H9 (cell line): ENCODE results near the gene PPARG. TPM values are rescaled to one million over a fixed set of nuclear protein-coding genes. Genes with fewer than 3 reads are reported as not detected.

ENCODE experiments used
- DNase-seq: peaks from one replicate; pipeline ENCODE4 v3.0.0-alpha.2; 2017
- H2AFZ ChIP-seq: one replicate; pipeline ENCODE4 v1.6.1; 2013; ENCODE audit warnings: mild to moderate bottlenecking, low read length, control low read depth, moderate library complexity
- H2AK5ac ChIP-seq: 2 replicates; pipeline ENCODE4 v1.6.1; 2013; ENCODE audit warnings: low read length, control low read depth, mixed read lengths; ENCODE audit not compliant: insufficient read length
- H2BK120ac ChIP-seq: one replicate; pipeline ENCODE4 v1.6.1; 2013; ENCODE audit warnings: low read depth, mild to moderate bottlenecking, low read length, control low read depth, inconsistent platforms; ENCODE audit not compliant: poor library complexity, severe bottlenecking
- H2BK12ac ChIP-seq: 2 replicates; pipeline ENCODE4 v1.6.1; 2013; ENCODE audit warnings: low read length, control low read depth, mixed read lengths, low read depth; ENCODE audit not compliant: insufficient read length
- H2BK15ac ChIP-seq: 2 replicates; pipeline ENCODE4 v1.6.1; 2013; ENCODE audit warnings: low read depth, low read length, control low read depth
- H2BK20ac ChIP-seq: one replicate; pipeline ENCODE4 v1.6.1; 2013; ENCODE audit warnings: low read depth, mild to moderate bottlenecking, low read length, control low read depth, inconsistent platforms; ENCODE audit not compliant: poor library complexity, severe bottlenecking
- H2BK5ac ChIP-seq: 2 replicates; pipeline ENCODE4 v1.6.1; 2013; ENCODE audit warnings: low read length, control low read depth, mixed read lengths; ENCODE audit not compliant: insufficient read length
- H3K14ac ChIP-seq: 2 replicates; pipeline ENCODE4 v1.6.1; 2013; ENCODE audit warnings: low read length, control low read depth; ENCODE audit not compliant: insufficient read depth
- H3K18ac ChIP-seq: 2 replicates; pipeline ENCODE4 v1.6.1; 2013; ENCODE audit warnings: low read depth, mild to moderate bottlenecking, mixed read lengths, low read length, control low read depth; ENCODE audit not compliant: insufficient read length
- H3K23ac ChIP-seq: 2 replicates; pipeline ENCODE4 v1.6.1; 2013; ENCODE audit warnings: low read length, control low read depth, mixed read lengths, low read depth; ENCODE audit not compliant: insufficient read length
- H3K23me2 ChIP-seq: 2 replicates; pipeline ENCODE4 v1.6.1; 2013; ENCODE audit warnings: low read depth, mild to moderate bottlenecking, mixed read lengths, low read length, control low read depth; ENCODE audit not compliant: insufficient read length, poor library complexity, severe bottlenecking
- H3K27ac ChIP-seq: 2 replicates; pipeline ENCODE4 v1.5.1; 2013; ENCODE audit warnings: low read length, control low read depth, mixed read lengths, low read depth; ENCODE audit not compliant: insufficient read length
- H3K27me3 ChIP-seq: 2 replicates; pipeline ENCODE4 v1.6.1; 2013; ENCODE audit warnings: low read length, control low read depth, inconsistent platforms; ENCODE audit not compliant: insufficient read depth
- H3K4ac ChIP-seq: 2 replicates; pipeline ENCODE4 v1.6.1; 2013; ENCODE audit warnings: low read depth, mild to moderate bottlenecking, control low read depth, inconsistent platforms, low read length, moderate library complexity
- H3K4me1 ChIP-seq: 2 replicates; pipeline ENCODE4 v1.6.1; 2013; ENCODE audit warnings: low read length, control low read depth, inconsistent platforms; ENCODE audit not compliant: insufficient read depth
- H3K4me2 ChIP-seq: 2 replicates; pipeline ENCODE4 v1.6.1; 2013; ENCODE audit warnings: low read length, control low read depth, mixed read lengths; ENCODE audit not compliant: insufficient read length, insufficient read depth
- H3K56ac ChIP-seq: 2 replicates; pipeline ENCODE4 v1.6.1; 2013; ENCODE audit warnings: low read depth, mild to moderate bottlenecking, mixed read lengths, low read length, control low read depth; ENCODE audit not compliant: insufficient read length
- H3K79me1 ChIP-seq: 2 replicates; pipeline ENCODE4 v1.6.1; 2013; ENCODE audit warnings: low read depth, mild to moderate bottlenecking, moderate library complexity, low read length, control low read depth, inconsistent platforms; ENCODE audit not compliant: insufficient read depth, poor library complexity, severe bottlenecking
- H3K79me2 ChIP-seq: 2 replicates; pipeline ENCODE4 v1.6.1; 2013; ENCODE audit warnings: low read length, control low read depth, inconsistent platforms; ENCODE audit not compliant: insufficient read depth
- H3K9ac ChIP-seq: 2 replicates; pipeline ENCODE4 v1.6.1; 2013; ENCODE audit warnings: low read length, control low read depth, mixed read lengths; ENCODE audit not compliant: insufficient read length; ENCODE audit errors: extremely low read depth
- H3K9me3 ChIP-seq: one replicate; pipeline ENCODE4 v1.6.1; 2013; ENCODE audit warnings: low read depth, low read length, inconsistent platforms; ENCODE audit not compliant: control insufficient read depth
- H3T11ph ChIP-seq: one replicate; pipeline ENCODE4 v1.6.1; 2013; ENCODE audit warnings: mild to moderate bottlenecking, low read length, control low read depth, inconsistent platforms
- H4K20me1 ChIP-seq: one replicate; pipeline ENCODE4 v1.6.1; 2013; ENCODE audit not compliant: control insufficient read depth, insufficient read length, insufficient read depth
- H4K5ac ChIP-seq: 2 replicates; pipeline ENCODE4 v1.6.1; 2013; ENCODE audit warnings: low read depth, mild to moderate bottlenecking, mixed read lengths, low read length, control low read depth; ENCODE audit not compliant: insufficient read length
- H4K8ac ChIP-seq: replicated peaks from 2 replicates; pipeline ENCODE4 v1.6.1; 2013; ENCODE audit warnings: low read length, control low read depth, mixed read lengths, low read depth; ENCODE audit not compliant: insufficient read length
- H4K91ac ChIP-seq: 2 replicates; pipeline ENCODE4 v1.6.1; 2013; ENCODE audit warnings: low read depth, mild to moderate bottlenecking, moderate library complexity, mixed read lengths, low read length, control low read depth; ENCODE audit not compliant: insufficient read length
- H3K27ac Mint-ChIP-seq, 3 experiments: 2 replicates in 2 of 3; 3 replicates in 1 of 3; pipeline ENCODE4 v1.8.0; 2020 to 2021; ENCODE audit warnings: mixed read lengths in 3 of 3, mild to moderate bottlenecking in 1 of 3, moderate library complexity in 1 of 3
- H3K27me3 Mint-ChIP-seq: 2 replicates; pipeline ENCODE4 v1.8.0; 2021; ENCODE audit warnings: low read depth, mild to moderate bottlenecking, moderate library complexity, mixed read lengths
- H3K36me3 Mint-ChIP-seq, 3 experiments: 2 replicates in 2 of 3; 3 replicates in 1 of 3; pipeline ENCODE4 v1.8.0; 2020 to 2021; ENCODE audit warnings: low read depth in 3 of 3, mixed read lengths in 3 of 3; ENCODE audit not compliant: insufficient read depth in 1 of 3
- H3K4me1 Mint-ChIP-seq, 2 experiments: 2 replicates each; pipeline ENCODE4 v1.8.0; 2020; ENCODE audit warnings: mixed read lengths in 2 of 2
- H3K4me3 Mint-ChIP-seq, 2 experiments: 2 replicates in 1 of 2; 3 replicates in 1 of 2; pipeline ENCODE4 v1.8.0; 2020 to 2021; ENCODE audit warnings: mild to moderate bottlenecking in 2 of 2, mixed read lengths in 2 of 2, moderate library complexity in 1 of 2
- H3K9me3 Mint-ChIP-seq, 2 experiments: 2 replicates in 1 of 2; 3 replicates in 1 of 2; pipeline ENCODE4 v1.8.0; 2020; ENCODE audit warnings: mild to moderate bottlenecking in 2 of 2, mixed read lengths in 2 of 2, moderate library complexity in 1 of 2
- WGBS: extraction: QIAGEN DNeasy Blood & Tissue Kit; methylation state at CpG from one replicate; pipeline ENCODE4 v1.1.7; 2013; ENCODE audit warnings: missing lambda C conversion rate, low lambda C conversion rate, mixed read lengths; ENCODE audit not compliant: insufficient read length; ENCODE audit errors: extremely low coverage; 5-methylcytosine and 5-hydroxymethylcytosine counted together
- total RNA-seq: library from RNA; stranded (reverse); gene quantifications from 2 replicates; pipeline ENCODE4 v1.2.1, GENCODE V29; 2021
- TF ChIP-seq, protein P1 (sequence below): fragments of 200-600 bp; sonication (generic); conservative IDR thresholded peaks from 3 replicates; pipeline ENCODE4 v1.8.0; 2021; ENCODE audit warnings: antibody characterized with exemption, mild to moderate bottlenecking

The PPARG gene
- total RNA-seq, 1 experiment from 2014 or later = 0.42 TPM

DNA sequence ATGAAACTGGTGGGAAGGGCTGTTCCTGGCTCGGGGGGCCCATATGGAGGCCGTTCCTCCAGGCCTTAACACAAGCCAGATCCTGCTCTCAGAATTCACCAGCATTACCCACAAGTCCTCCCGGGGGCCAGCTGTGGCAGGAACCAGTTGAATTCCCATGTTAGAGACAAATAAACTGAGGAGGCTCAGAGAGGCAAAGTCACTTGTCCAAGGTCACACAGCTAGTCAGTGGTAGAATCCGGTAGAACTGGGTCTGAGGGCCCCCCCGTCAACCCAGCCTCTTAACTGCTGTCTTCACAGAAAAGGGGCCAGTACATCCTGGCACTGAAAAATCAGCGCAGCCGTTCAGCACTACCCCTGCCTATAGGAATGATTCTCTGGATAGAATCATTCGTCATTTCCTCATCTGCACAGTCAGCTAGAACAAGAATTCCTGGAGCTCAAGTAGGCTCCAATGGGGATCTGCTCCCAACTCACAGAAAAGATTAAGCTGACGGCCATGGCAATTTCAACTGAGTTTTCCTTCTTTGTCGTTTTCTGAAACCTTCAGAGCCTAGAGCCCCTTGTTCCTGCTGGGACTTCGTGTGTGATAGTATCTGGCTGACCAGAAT is 183.2 kb downstream of the PPARG start:
- Histone ChIP-seq H2BK120ac (no peak overlapping the region), H4K5ac (no peak overlapping the region), H4K20me1 (no peaks in the 10 kb centered on the region), H2AFZ (no peak overlapping the region), H3K4me2 (no peak overlapping the region), H2BK20ac (no peak overlapping the region), H3K18ac (no peak overlapping the region), H3K56ac (no peak overlapping the region), H3K27me3 (no peaks in the 10 kb centered on the region), H3K23ac (no peak overlapping the region), H4K91ac (no peak overlapping the region), H2BK12ac (no peak overlapping the region), H3K4ac (no peak overlapping the region), H3K79me1 (no peaks in the 10 kb centered on the region), H3K14ac (no peak overlapping the region), H3K9ac (no peak overlapping the region), H3K27ac (no peak overlapping the region), H3K4me1 (no peaks in the 10 kb centered on the region), H3K9me3 (no peaks in the 10 kb centered on the region), H3K79me2 (no peaks in the 10 kb centered on the region), H2BK15ac (no peak overlapping the region), H3K23me2 (no peaks in the 10 kb centered on the region), H4K8ac (no peak overlapping the region), H2BK5ac (no peak overlapping the region), H2AK5ac (no peak overlapping the region), H3T11ph (no peak overlapping the region)
- Mint-ChIP-seq H3K27me3 (no peaks in the 10 kb centered on the region; the same call in 1 of the 2 replicates), H3K9me3 (peaks cover 0 to 2% of the 10 kb centered on the region in 2 experiments; a peak in 1 of 5 replicates), H3K4me1 (peaks cover 13 to 20% of the 10 kb centered on the region in 2 experiments), H3K36me3 (no peaks in the 10 kb centered on the region), H3K4me3 (no peak overlapping the region), H3K27ac (no peak overlapping the region)
- no peak for DNase-seq
- TF ChIP-seq, protein P1, sequence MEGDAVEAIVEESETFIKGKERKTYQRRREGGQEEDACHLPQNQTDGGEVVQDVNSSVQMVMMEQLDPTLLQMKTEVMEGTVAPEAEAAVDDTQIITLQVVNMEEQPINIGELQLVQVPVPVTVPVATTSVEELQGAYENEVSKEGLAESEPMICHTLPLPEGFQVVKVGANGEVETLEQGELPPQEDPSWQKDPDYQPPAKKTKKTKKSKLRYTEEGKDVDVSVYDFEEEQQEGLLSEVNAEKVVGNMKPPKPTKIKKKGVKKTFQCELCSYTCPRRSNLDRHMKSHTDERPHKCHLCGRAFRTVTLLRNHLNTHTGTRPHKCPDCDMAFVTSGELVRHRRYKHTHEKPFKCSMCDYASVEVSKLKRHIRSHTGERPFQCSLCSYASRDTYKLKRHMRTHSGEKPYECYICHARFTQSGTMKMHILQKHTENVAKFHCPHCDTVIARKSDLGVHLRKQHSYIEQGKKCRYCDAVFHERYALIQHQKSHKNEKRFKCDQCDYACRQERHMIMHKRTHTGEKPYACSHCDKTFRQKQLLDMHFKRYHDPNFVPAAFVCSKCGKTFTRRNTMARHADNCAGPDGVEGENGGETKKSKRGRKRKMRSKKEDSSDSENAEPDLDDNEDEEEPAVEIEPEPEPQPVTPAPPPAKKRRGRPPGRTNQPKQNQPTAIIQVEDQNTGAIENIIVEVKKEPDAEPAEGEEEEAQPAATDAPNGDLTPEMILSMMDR = no peak
- no CpG with 5 or more reads among the region's 11 CpGs for WGBS
